Upper lobe of left lung (tissue), 4 donors: Measurements from ENCODE around the gene TOP1.

Experiments used
- CTCF ChIP-seq, 6 experiments: fragments of 450-650 bp in 4 of 6; fragments of 200-600 bp in 2 of 6; sonication (generic) in 2 of 6; IDR thresholded peaks; one replicate each; pipeline ENCODE4 v1.5.1; 2016 to 2019; ENCODE audit warnings: antibody characterized with exemption in 6 of 6
- EP300 ChIP-seq, 4 donors: sonication (generic); formaldehyde crosslinking; IDR thresholded peaks; one replicate each; pipeline ENCODE4 v1.5.1; 2017; ENCODE audit warnings: antibody characterized with exemption in 4 of 4, control low read depth in 2 of 4
- POLR2A ChIP-seq, 4 donors: fragments of 450-650 bp; IDR thresholded peaks; one replicate each; pipeline ENCODE4 v1.5.1; 2016 to 2017; ENCODE audit warnings: antibody characterized with exemption in 4 of 4, mild to moderate bottlenecking in 2 of 4

- TF ChIP-seq CTCF (IDR thresholded peaks at IDR 0.05) (no peak), POLR2A (IDR thresholded peaks at IDR 0.05) (no peak), EP300 (IDR thresholded peaks at IDR 0.05) (no peak)
These were observed 73.0 kb downstream of the TOP1 start for GRCh38 chr20:41101660-41102059.
